Measurements from ENCODE around the gene ZNF160. TPM values are rescaled to one million over a fixed set of nuclear protein-coding genes. Genes with fewer than 3 reads are reported as not detected.
"Not testable (repeated sequence)": the region's sequence is repeated elsewhere in the genome, so short reads cannot be mapped to it uniquely, and the experiment has no call there.

ZNF160 gene
- polyA plus RNA-seq, 2 of the 4 experiments (the other 2 are of a cell fraction) = 8.8 to 16.6 TPM

DNA sequence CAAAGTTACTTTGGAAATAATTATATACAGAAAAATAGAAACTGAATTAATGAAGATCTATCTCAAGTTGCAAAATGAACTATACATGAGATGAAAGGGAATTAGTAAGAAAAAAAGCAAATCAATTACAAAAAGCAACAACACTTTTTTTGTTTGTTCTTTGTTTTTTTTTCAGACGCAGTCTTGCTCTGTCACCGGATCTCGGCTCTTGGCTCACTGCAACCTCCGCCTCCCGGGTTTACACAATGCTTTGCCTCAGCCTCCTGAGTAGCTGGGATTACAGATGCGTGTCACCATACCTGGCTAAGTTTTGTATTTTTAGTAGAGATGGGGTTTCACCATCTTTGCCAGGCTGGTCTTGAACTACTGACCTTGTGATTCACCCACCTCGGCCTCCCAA lies 27.3 kb upstream of the ZNF160 start:
- H3K4me2 ChIP-seq = no peak overlapping the region
- FAIRE-seq (no peak), DNase-seq (ENCODE audit: low read depth in 1 of 2, low spot score in 1 of 2) (no peak), ATAC-seq (no peak)
- no peak overlapping the region for H3K27ac ChIP-seq
- CTCF ChIA-PET = interaction anchor here (0.7 kb wide), 1 partner anchor 343 kb away, joined by 4 read pairs; no protein-coding TSS in a partner anchor
- H3K4me1 ChIP-seq = no peaks in the 10 kb centered on the region
- 46% methylated on average over 7 of the region's 7 CpGs for WGBS (ENCODE audit: missing lambda C conversion rate)
- TF ChIP-seq CHD4 (IDR thresholded peaks at IDR 0.05; ENCODE audit: borderline replicate concordance) (no peak), BHLHE40 (IDR thresholded peaks at IDR 0.05; ENCODE audit: low read depth, low read length) (no peak), EP300 (IDR thresholded peaks at IDR 0.05) (no peak), FOSB (CRISPR knock-in tag; IDR thresholded peaks at IDR 0.05) (no peak), RAD21 (conservative IDR thresholded peaks at IDR 0.05 in 1 of 2, IDR thresholded peaks at IDR 0.05 in 1 of 2) (no peak), JUNB (IDR thresholded peaks at IDR 0.05) (no peak), RFX5 (IDR thresholded peaks at IDR 0.05) (no peak), CBX8 (IDR thresholded peaks at IDR 0.05) (no peak), RARB (CRISPR knock-in tag; IDR thresholded peaks at IDR 0.05) (no peak), MAZ (IDR thresholded peaks at IDR 0.05; ENCODE audit: borderline replicate concordance, low read depth, low read length) (no peak), SREBF2 (IDR thresholded peaks at IDR 0.05) (no peak), ZFP36 (IDR thresholded peaks at IDR 0.05; ENCODE audit: borderline replicate concordance, partially characterized antibody) (no peak)
- TF ChIP-seq, protein P1, sequence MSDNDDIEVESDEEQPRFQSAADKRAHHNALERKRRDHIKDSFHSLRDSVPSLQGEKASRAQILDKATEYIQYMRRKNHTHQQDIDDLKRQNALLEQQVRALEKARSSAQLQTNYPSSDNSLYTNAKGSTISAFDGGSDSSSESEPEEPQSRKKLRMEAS (IDR thresholded peaks at IDR 0.05) = no peak
- TF ChIP-seq, protein P2, sequence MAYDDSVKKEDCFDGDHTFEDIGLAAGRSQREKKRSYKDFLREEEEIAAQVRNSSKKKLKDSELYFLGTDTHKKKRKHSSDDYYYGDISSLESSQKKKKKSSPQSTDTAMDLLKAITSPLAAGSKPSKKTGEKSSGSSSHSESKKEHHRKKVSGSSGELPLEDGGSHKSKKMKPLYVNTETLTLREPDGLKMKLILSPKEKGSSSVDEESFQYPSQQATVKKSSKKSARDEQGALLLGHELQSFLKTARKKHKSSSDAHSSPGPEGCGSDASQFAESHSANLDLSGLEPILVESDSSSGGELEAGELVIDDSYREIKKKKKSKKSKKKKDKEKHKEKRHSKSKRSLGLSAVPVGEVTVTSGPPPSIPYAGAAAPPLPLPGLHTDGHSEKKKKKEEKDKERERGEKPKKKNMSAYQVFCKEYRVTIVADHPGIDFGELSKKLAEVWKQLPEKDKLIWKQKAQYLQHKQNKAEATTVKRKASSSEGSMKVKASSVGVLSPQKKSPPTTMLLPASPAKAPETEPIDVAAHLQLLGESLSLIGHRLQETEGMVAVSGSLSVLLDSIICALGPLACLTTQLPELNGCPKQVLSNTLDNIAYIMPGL (CRISPR knock-in tag; IDR thresholded peaks at IDR 0.05; ENCODE audit: borderline replicate concordance) = no peak
- TF ChIP-seq, protein P3, sequence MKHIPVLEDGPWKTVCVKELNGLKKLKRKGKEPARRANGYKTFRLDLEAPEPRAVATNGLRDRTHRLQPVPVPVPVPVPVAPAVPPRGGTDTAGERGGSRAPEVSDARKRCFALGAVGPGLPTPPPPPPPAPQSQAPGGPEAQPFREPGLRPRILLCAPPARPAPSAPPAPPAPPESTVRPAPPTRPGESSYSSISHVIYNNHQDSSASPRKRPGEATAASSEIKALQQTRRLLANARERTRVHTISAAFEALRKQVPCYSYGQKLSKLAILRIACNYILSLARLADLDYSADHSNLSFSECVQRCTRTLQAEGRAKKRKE (CRISPR knock-in tag; IDR thresholded peaks at IDR 0.05; ENCODE audit: low read depth) = no peak
- TF ChIP-seq, protein P4, sequence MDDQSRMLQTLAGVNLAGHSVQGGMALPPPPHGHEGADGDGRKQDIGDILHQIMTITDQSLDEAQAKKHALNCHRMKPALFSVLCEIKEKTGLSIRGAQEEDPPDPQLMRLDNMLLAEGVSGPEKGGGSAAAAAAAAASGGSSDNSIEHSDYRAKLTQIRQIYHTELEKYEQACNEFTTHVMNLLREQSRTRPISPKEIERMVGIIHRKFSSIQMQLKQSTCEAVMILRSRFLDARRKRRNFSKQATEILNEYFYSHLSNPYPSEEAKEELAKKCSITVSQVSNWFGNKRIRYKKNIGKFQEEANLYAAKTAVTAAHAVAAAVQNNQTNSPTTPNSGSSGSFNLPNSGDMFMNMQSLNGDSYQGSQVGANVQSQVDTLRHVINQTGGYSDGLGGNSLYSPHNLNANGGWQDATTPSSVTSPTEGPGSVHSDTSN (IDR thresholded peaks at IDR 0.05) = no peak
- TF ChIP-seq, protein P5, sequence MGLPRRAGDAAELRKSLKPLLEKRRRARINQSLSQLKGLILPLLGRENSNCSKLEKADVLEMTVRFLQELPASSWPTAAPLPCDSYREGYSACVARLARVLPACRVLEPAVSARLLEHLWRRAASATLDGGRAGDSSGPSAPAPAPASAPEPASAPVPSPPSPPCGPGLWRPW (IDR thresholded peaks at IDR 0.05) = no peak
- TF ChIP-seq, protein P6, sequence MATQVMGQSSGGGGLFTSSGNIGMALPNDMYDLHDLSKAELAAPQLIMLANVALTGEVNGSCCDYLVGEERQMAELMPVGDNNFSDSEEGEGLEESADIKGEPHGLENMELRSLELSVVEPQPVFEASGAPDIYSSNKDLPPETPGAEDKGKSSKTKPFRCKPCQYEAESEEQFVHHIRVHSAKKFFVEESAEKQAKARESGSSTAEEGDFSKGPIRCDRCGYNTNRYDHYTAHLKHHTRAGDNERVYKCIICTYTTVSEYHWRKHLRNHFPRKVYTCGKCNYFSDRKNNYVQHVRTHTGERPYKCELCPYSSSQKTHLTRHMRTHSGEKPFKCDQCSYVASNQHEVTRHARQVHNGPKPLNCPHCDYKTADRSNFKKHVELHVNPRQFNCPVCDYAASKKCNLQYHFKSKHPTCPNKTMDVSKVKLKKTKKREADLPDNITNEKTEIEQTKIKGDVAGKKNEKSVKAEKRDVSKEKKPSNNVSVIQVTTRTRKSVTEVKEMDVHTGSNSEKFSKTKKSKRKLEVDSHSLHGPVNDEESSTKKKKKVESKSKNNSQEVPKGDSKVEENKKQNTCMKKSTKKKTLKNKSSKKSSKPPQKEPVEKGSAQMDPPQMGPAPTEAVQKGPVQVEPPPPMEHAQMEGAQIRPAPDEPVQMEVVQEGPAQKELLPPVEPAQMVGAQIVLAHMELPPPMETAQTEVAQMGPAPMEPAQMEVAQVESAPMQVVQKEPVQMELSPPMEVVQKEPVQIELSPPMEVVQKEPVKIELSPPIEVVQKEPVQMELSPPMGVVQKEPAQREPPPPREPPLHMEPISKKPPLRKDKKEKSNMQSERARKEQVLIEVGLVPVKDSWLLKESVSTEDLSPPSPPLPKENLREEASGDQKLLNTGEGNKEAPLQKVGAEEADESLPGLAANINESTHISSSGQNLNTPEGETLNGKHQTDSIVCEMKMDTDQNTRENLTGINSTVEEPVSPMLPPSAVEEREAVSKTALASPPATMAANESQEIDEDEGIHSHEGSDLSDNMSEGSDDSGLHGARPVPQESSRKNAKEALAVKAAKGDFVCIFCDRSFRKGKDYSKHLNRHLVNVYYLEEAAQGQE (IDR thresholded peaks at IDR 0.05) = no peak
- H3K4me3 ChIP-seq = no peak overlapping the region
- POLR2A ChIA-PET = no interaction called here
- H3K9me3 ChIP-seq = peaks cover 45% of the 10 kb centered on the region

DNA sequence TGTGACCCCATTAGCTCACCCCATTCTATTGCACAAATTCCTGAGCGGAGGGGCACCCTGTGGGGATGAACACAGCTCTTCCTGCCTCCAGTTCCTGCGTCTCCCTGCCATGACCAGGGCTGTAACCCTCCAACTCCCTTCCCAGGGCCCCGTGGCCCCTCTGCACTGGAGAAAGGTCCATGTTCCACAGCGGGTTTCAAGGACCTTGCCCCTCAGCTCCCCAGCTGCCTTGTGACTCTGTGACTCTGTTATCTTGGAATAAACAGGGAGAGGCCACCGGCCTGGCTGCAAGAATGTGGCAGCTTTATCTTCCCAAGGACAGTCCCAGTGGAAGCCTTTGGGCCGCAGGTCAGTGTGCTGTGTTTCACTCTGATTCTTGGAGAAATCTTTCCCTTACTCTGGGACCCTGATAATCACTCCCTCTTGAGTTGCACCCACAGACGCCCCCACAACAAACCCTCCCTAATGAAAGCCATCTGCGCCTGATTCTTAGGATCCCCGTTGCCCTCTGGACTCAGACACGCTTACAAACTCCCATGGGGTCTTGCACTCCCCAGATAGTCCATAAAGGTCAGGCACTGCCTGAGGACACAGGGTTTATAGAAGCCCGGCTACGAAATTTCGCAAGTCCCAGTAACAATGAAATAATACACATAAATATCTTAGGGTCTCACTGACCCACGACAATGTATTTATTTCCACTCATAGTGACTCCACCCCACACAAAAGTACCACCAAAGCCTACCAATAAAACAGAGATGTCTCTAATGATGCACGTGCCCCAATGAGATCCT lies 23.7 kb upstream of the ZNF160 start:
- H3K27ac ChIP-seq; CTCF ChIA-PET; H3K4me2 ChIP-seq; FAIRE-seq; ATAC-seq; H3K4me1 ChIP-seq; H3K4me3 ChIP-seq; DNase-seq (ENCODE audit: low read depth in 1 of 2, low spot score in 1 of 2); POLR2A ChIA-PET: not testable (repeated sequence)
- 9% methylated on average over 7 of the region's 15 CpGs for WGBS (ENCODE audit: missing lambda C conversion rate)
- peaks cover 40% of the 10 kb centered on the region for H3K9me3 ChIP-seq
